Rectal smooth muscle tissue (tissue), 1 donor: ENCODE measurements around the gene UBL3.
A peak's percentile ranks its signal among the peaks of the same experiment; 100 is the strongest.

Experiments
- H3K27ac ChIP-seq: one replicate; pipeline ENCODE4 v1.7.0; 2013; ENCODE audit warnings: low read depth, low read length, inconsistent platforms
- H3K27me3 ChIP-seq: one replicate; pipeline ENCODE4 v1.7.0; 2013; ENCODE audit warnings: low read length; ENCODE audit not compliant: control insufficient read depth, insufficient read depth
- H3K36me3 ChIP-seq: one replicate; pipeline ENCODE4 v1.7.0; 2013; ENCODE audit warnings: low read length; ENCODE audit not compliant: control insufficient read depth, insufficient read depth
- H3K4me1 ChIP-seq: one replicate; pipeline ENCODE4 v1.7.0; 2013; ENCODE audit warnings: low read length; ENCODE audit not compliant: control insufficient read depth, insufficient read depth
- H3K4me3 ChIP-seq: one replicate; pipeline ENCODE4 v1.7.0; 2013; ENCODE audit warnings: low read length
- H3K9ac ChIP-seq: one replicate; pipeline ENCODE4 v1.7.0; 2013; ENCODE audit warnings: low read length

The UBL3 gene

GRCh38 chr13:29746148-29746677, 104.2 kb downstream of the UBL3 start:
- H3K4me3 ChIP-seq: no peak overlapping the region
- no peaks in the 10 kb centered on the region for H3K27me3 ChIP-seq
- no peak overlapping the region for H3K9ac ChIP-seq
- no peaks in the 10 kb centered on the region for H3K36me3 ChIP-seq
- H3K27ac ChIP-seq: no peak overlapping the region
- peaks cover 18% of the 10 kb centered on the region for H3K4me1 ChIP-seq

GRCh38 chr13:29745704-29746103, 104.7 kb downstream of the UBL3 start:
- H3K27ac ChIP-seq: no peak overlapping the region
- H3K9ac ChIP-seq: no peak overlapping the region
- no peaks in the 10 kb centered on the region for H3K27me3 ChIP-seq
- H3K4me3 ChIP-seq: no peak overlapping the region
- peaks cover 18% of the 10 kb centered on the region for H3K4me1 ChIP-seq
- H3K36me3 ChIP-seq: no peaks in the 10 kb centered on the region

- Histone ChIP-seq H3K27me3 (no peaks in the 10 kb centered on the region), H3K9ac (no peak overlapping the region), H3K4me3 (peak overlapping the region; percentile 22), H3K36me3 (no peaks in the 10 kb centered on the region), H3K27ac (peak overlapping the region; percentile 77), H3K4me1 (peaks cover 18% of the 10 kb centered on the region)
Measured at GRCh38 chr13:29743201-29743786, 107.1 kb downstream of the UBL3 start.

- no peak overlapping the region for H3K9ac ChIP-seq
- H3K4me1 ChIP-seq: peaks cover 16% of the 10 kb centered on the region
- no peaks in the 10 kb centered on the region for H3K36me3 ChIP-seq
- H3K27me3 ChIP-seq: no peaks in the 10 kb centered on the region
- H3K27ac ChIP-seq: no peak overlapping the region
- no peak overlapping the region for H3K4me3 ChIP-seq
Measured at GRCh38 chr13:29740961-29741360, 109.5 kb downstream of the UBL3 start.

GRCh38 chr13:29737061-29737460, 113.4 kb downstream of the UBL3 start:
- no peak overlapping the region for H3K27ac ChIP-seq
- H3K36me3 ChIP-seq: no peaks in the 10 kb centered on the region
- no peak overlapping the region for H3K4me3 ChIP-seq
- H3K9ac ChIP-seq: no peak overlapping the region
- H3K27me3 ChIP-seq: no peaks in the 10 kb centered on the region
- H3K4me1 ChIP-seq: no peaks in the 10 kb centered on the region

- no peak overlapping the region for H3K9ac ChIP-seq
- H3K36me3 ChIP-seq: no peaks in the 10 kb centered on the region
- H3K27ac ChIP-seq: no peak overlapping the region
- H3K4me3 ChIP-seq: no peak overlapping the region
- H3K27me3 ChIP-seq: no peaks in the 10 kb centered on the region
- H3K4me1 ChIP-seq: no peaks in the 10 kb centered on the region
Measured at GRCh38 chr13:29733147-29733611, 117.2 kb downstream of the UBL3 start.

- Histone ChIP-seq H3K9ac (no peak overlapping the region), H3K36me3 (no peaks in the 10 kb centered on the region), H3K4me3 (no peak overlapping the region), H3K4me1 (no peaks in the 10 kb centered on the region), H3K27ac (no peak overlapping the region), H3K27me3 (no peaks in the 10 kb centered on the region)
Measured at GRCh38 chr13:29730253-29730652, 120.2 kb downstream of the UBL3 start.

- Histone ChIP-seq H3K27ac (no peak overlapping the region), H3K4me3 (no peak overlapping the region), H3K4me1 (no peaks in the 10 kb centered on the region), H3K36me3 (no peaks in the 10 kb centered on the region), H3K27me3 (no peaks in the 10 kb centered on the region), H3K9ac (no peak overlapping the region)
Measured at GRCh38 chr13:29722415-29722814, 128.0 kb downstream of the UBL3 start.

GRCh38 chr13:29721766-29722165, 128.7 kb downstream of the UBL3 start:
- H3K4me3 ChIP-seq: no peak overlapping the region
- no peaks in the 10 kb centered on the region for H3K27me3 ChIP-seq
- H3K9ac ChIP-seq: no peak overlapping the region
- no peaks in the 10 kb centered on the region for H3K36me3 ChIP-seq
- H3K4me1 ChIP-seq: no peaks in the 10 kb centered on the region
- no peak overlapping the region for H3K27ac ChIP-seq

- Histone ChIP-seq H3K4me3 (no peak overlapping the region), H3K9ac (no peak overlapping the region), H3K4me1 (no peaks in the 10 kb centered on the region), H3K27ac (no peak overlapping the region), H3K27me3 (no peaks in the 10 kb centered on the region), H3K36me3 (no peaks in the 10 kb centered on the region)
Measured at GRCh38 chr13:29718694-29719093, 131.7 kb downstream of the UBL3 start.

GRCh38 chr13:29716493-29716892, 133.9 kb downstream of the UBL3 start:
- H3K36me3 ChIP-seq: no peaks in the 10 kb centered on the region
- no peaks in the 10 kb centered on the region for H3K4me1 ChIP-seq
- no peaks in the 10 kb centered on the region for H3K27me3 ChIP-seq
- H3K27ac ChIP-seq: no peak overlapping the region
- no peak overlapping the region for H3K9ac ChIP-seq
- H3K4me3 ChIP-seq: no peak overlapping the region
